SU-DHL-6 (cell line): ENCODE data around the gene PITPNM3.

Experiments
- H2AFZ ChIP-seq: fragments of 200-600 bp; sonication (generic); 2 replicates; pipeline ENCODE4 v1.6.1; 2014; ENCODE audit warnings: low read depth, mild to moderate bottlenecking, moderate library complexity, mixed read lengths, antibody characterized with exemption, low read length; ENCODE audit not compliant: severe bottlenecking
- H3F3A ChIP-seq: fragments of 200-600 bp; shearing (Covaris generic); 2 replicates; pipeline ENCODE4 v1.6.0; 2016; ENCODE audit warnings: antibody characterized with exemption, mild to moderate bottlenecking; ENCODE audit not compliant: insufficient read depth
- H3K27ac ChIP-seq: fragments of 200-600 bp; sonication (generic); 2 replicates; pipeline ENCODE4 v1.5.1; 2016; ENCODE audit warnings: low read depth, mild to moderate bottlenecking, low read length, moderate library complexity, mixed read lengths
- H3K27me3 ChIP-seq: fragments of 200-600 bp; sonication (generic), shearing (Covaris generic); 2 replicates; pipeline ENCODE4 v1.6.0; 2014; ENCODE audit warnings: mild to moderate bottlenecking, low read length
- H3K36me3 ChIP-seq: fragments of 200-600 bp; sonication (generic); 2 replicates; pipeline ENCODE4 v1.6.1; 2014; ENCODE audit warnings: mild to moderate bottlenecking, low read length, mixed read lengths
- H3K4me2 ChIP-seq: fragments of 300-600, 200-600 bp; shearing (Covaris generic), sonication (generic); 2 replicates; pipeline ENCODE4 v1.6.0; 2014; ENCODE audit warnings: low read length, low read depth, mild to moderate bottlenecking; ENCODE audit not compliant: poor library complexity, severe bottlenecking
- H3K4me3 ChIP-seq: fragments of 200-600 bp; sonication (generic); 2 replicates; pipeline ENCODE4 v1.5.1; 2014; ENCODE audit warnings: antibody characterized with exemption, low read length, mild to moderate bottlenecking, mixed read lengths; ENCODE audit not compliant: insufficient read depth, poor library complexity, severe bottlenecking
- H3K79me2 ChIP-seq: fragments of 200-600 bp; sonication (generic); 2 replicates; pipeline ENCODE4 v1.6.1; 2014; ENCODE audit warnings: mild to moderate bottlenecking, low read length, moderate library complexity; ENCODE audit not compliant: insufficient read depth
- H3K9ac ChIP-seq: fragments of 200-600 bp; sonication (generic); 2 replicates; pipeline ENCODE4 v1.7.0; 2014; ENCODE audit warnings: mild to moderate bottlenecking, low read length
- H3K9me2 ChIP-seq: fragments of 200-600 bp; sonication (generic); replicated peaks from 2 replicates; pipeline ENCODE4 v1.6.1; 2014; ENCODE audit warnings: low read length; ENCODE audit not compliant: insufficient read depth
- H3K9me3 ChIP-seq: fragments of 200-600 bp; sonication (generic); 2 replicates; pipeline ENCODE4 v1.6.1; 2014; ENCODE audit warnings: low read length, mixed read lengths; ENCODE audit not compliant: insufficient read depth
- H4K20me1 ChIP-seq: fragments of 200-600 bp; sonication (generic); 2 replicates; pipeline ENCODE4 v1.6.1; 2014; ENCODE audit warnings: low read depth, mild to moderate bottlenecking, antibody characterized with exemption, low read length, moderate library complexity, mixed read lengths
- CTCF ChIP-seq: fragments of 200-600 bp; sonication (generic); IDR thresholded peaks from one replicate; pipeline ENCODE4 v1.5.1; 2017; ENCODE audit warnings: antibody characterized with exemption, mild to moderate bottlenecking, low read length, moderate library complexity; ENCODE audit not compliant: insufficient read depth, poor library complexity, severe bottlenecking
- EZH2phosphoT487 ChIP-seq: fragments of 200-600 bp; sonication (generic), shearing (Covaris generic); conservative IDR thresholded peaks from 2 replicates; pipeline ENCODE4 v1.6.1; 2018; ENCODE audit warnings: mild to moderate bottlenecking, antibody characterized with exemption, low read length, moderate library complexity, mixed read lengths

The PITPNM3 gene

GRCh38 chr17:6580625-6581024 lies 24.3 kb upstream of the PITPNM3 start:
- H3K9ac ChIP-seq, result no peak overlapping the region
- H3K9me3 ChIP-seq, result no peaks in the 10 kb centered on the region
- H3K27ac ChIP-seq, result no peak overlapping the region
- H3K4me3 ChIP-seq, result no peak overlapping the region
- H3K4me2 ChIP-seq, result no peak overlapping the region
- no peaks in the 10 kb centered on the region for H3K79me2 ChIP-seq
- H2AFZ ChIP-seq, result no peak overlapping the region
- peaks cover 10% of the 10 kb centered on the region; the same call in 1 of the 2 replicates for H3K36me3 ChIP-seq
- H3K9me2 ChIP-seq, result no peaks in the 10 kb centered on the region
- H4K20me1 ChIP-seq, result no peaks in the 10 kb centered on the region
- TF ChIP-seq EZH2phosphoT487 (no peak), CTCF (no peak)
- no peaks in the 10 kb centered on the region for H3F3A ChIP-seq
- H3K27me3 ChIP-seq, result no peaks in the 10 kb centered on the region

- H3K4me3 ChIP-seq, result no peak overlapping the region
- H3K79me2 ChIP-seq, result no peaks in the 10 kb centered on the region
- no peak overlapping the region for H3K27ac ChIP-seq
Measured at GRCh38 chr17:6578491-6578890, 22.1 kb upstream of the PITPNM3 start.

GRCh38 chr17:6577686-6578263 lies 21.4 kb upstream of the PITPNM3 start:
- Histone ChIP-seq H3K27me3 (no peaks in the 10 kb centered on the region), H3F3A (no peaks in the 10 kb centered on the region), H4K20me1 (no peaks in the 10 kb centered on the region), H3K9me2 (no peaks in the 10 kb centered on the region), H3K79me2 (no peaks in the 10 kb centered on the region), H3K9me3 (no peaks in the 10 kb centered on the region), H3K9ac (no peak overlapping the region), H3K4me3 (no peak overlapping the region), H3K36me3 (no peaks in the 10 kb centered on the region), H3K27ac (no peak overlapping the region), H3K4me2 (no peak overlapping the region), H2AFZ (no peak overlapping the region)
- no peak for TF ChIP-seq CTCF
- TF ChIP-seq EZH2phosphoT487, result no peak

More at GRCh38 chr17:6578491-6578890, 22.1 kb upstream of the PITPNM3 start:
- Histone ChIP-seq H3K27me3 (no peaks in the 10 kb centered on the region), H4K20me1 (no peaks in the 10 kb centered on the region), H3F3A (no peaks in the 10 kb centered on the region), H3K9me3 (no peaks in the 10 kb centered on the region), H3K4me2 (no peak overlapping the region), H2AFZ (no peak overlapping the region), H3K9ac (no peak overlapping the region), H3K9me2 (no peaks in the 10 kb centered on the region), H3K36me3 (no peaks in the 10 kb centered on the region)
- TF ChIP-seq EZH2phosphoT487, result no peak
- TF ChIP-seq CTCF, result no peak
